ENCODE results near the gene ACSL6. TPM values are rescaled to one million over a fixed set of nuclear protein-coding genes. Genes with fewer than 3 reads are reported as not detected.

ACSL6 gene
- total RNA-seq, 1 donor from 2014 or later: not detected

DNA sequence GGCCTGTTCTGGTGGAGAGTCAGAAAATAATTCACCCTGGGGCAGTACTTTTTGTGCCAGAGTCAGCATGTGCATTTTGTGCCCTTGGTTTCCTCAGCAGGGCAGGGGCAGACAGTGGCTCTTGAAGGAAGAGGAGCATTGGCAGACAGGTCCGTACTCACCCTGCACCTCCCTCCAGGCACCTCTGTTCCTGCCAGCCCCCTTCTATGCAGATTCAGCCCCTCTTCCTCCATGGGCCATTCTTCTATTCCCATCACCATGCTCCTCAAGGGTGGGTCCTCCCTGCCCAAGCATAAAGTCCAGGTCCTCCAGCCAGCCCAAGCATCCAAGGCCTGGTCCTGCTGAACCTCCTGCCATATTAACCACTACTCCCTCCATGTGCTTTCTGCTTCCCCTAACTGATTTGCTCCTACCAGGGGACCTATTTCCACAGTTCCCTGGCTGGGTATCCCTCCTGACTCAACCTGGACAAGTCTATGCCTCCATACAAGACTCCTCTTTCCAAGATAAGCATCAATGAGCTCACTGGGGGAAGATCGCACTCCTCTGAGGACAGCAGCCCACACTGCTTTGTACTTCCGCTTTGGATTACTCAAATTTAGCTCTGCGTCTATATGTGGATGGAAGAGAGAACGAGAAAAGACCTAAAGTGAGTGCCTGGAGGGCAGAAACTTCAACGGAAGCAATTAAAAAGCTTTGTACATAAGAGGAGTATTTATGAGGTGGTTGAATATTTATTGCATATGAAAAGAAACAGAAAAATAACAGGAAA, 9.3 kb upstream of the ACSL6 start:
- H3K79me2 ChIP-seq (ENCODE audit: low read depth): no peaks in the 10 kb centered on the region
- Mint-ChIP-seq H3K27me3 (ENCODE audit: insufficient read depth, low read depth) (peaks cover 7% of the 10 kb centered on the region), H3K36me3 (no peaks in the 10 kb centered on the region), H3K4me1 (peaks cover 3% of the 10 kb centered on the region), H3K9me3 (no peaks in the 10 kb centered on the region), H3K27ac (no peak overlapping the region), H3K4me3 (no peak overlapping the region)
- H3K36me3 ChIP-seq: no peaks in the 10 kb centered on the region
- no peaks in the 10 kb centered on the region for H3K27me3 ChIP-seq
- no peak overlapping the region for H2AFZ ChIP-seq (replicated peaks)
- no peak overlapping the region for H3K4me2 ChIP-seq
- H3K9me3 ChIP-seq (ENCODE audit: low read depth): no peaks in the 10 kb centered on the region
- DNase-seq (ENCODE audit: low spot score): no peak
- H3F3A ChIP-seq (ENCODE audit: low read depth): no peaks in the 10 kb centered on the region
- TF ChIP-seq, protein P1, sequence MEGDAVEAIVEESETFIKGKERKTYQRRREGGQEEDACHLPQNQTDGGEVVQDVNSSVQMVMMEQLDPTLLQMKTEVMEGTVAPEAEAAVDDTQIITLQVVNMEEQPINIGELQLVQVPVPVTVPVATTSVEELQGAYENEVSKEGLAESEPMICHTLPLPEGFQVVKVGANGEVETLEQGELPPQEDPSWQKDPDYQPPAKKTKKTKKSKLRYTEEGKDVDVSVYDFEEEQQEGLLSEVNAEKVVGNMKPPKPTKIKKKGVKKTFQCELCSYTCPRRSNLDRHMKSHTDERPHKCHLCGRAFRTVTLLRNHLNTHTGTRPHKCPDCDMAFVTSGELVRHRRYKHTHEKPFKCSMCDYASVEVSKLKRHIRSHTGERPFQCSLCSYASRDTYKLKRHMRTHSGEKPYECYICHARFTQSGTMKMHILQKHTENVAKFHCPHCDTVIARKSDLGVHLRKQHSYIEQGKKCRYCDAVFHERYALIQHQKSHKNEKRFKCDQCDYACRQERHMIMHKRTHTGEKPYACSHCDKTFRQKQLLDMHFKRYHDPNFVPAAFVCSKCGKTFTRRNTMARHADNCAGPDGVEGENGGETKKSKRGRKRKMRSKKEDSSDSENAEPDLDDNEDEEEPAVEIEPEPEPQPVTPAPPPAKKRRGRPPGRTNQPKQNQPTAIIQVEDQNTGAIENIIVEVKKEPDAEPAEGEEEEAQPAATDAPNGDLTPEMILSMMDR (IDR thresholded peaks at IDR 0.05): no peak
- TF ChIP-seq EZH2 (IDR thresholded peaks at IDR 0.05) (no peak), EZH2phosphoT487 (IDR thresholded peaks at IDR 0.05) (no peak)
- H4K20me1 ChIP-seq (ENCODE audit: low read depth): no peaks in the 10 kb centered on the region
- H3K9ac ChIP-seq: no peak overlapping the region
- no peak overlapping the region for H3K27ac ChIP-seq
- H3K4me3 ChIP-seq: no peak overlapping the region
- H3K4me1 ChIP-seq: no peaks in the 10 kb centered on the region

DNA sequence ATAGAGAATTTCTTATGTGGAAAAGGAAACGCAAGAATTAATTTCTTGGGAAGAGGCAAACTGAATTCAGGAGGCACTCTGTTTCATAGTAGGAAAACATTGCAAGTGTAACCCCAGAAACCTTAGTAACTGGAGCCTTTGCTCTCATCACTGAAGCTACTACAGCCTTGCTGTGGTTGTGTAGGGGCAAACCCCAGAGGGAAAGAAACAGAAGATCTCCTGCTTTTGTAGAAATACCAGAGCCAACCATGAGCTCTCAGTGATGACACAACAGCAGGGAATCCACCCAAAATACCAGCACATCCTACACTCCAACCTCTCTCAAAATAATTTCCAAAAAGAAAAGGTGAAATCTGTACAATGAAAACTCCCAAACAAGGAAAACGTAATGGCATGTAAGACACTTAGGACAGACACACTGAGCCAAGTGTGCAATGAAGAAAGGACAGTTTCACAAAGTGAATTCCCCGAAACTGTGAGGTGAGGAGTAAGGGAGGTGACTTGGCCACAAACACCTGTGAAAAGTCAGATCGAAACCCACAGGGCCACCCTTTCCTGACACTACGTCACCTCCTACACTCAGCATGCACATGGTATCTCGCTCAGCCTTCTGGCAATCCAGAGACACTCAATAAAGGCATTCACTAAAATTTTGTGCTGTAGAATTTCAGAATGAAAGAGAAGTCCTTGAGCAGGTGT, 8.5 kb upstream of the ACSL6 start:
- Mint-ChIP-seq H3K27ac (no peak overlapping the region), H3K36me3 (no peaks in the 10 kb centered on the region), H3K9me3 (no peaks in the 10 kb centered on the region), H3K27me3 (ENCODE audit: insufficient read depth, low read depth) (peaks cover 7% of the 10 kb centered on the region), H3K4me3 (no peak overlapping the region), H3K4me1 (peaks cover 3% of the 10 kb centered on the region)
- Histone ChIP-seq H3K27me3 (peaks cover 3% of the 10 kb centered on the region), H3K9ac (no peak overlapping the region), H3K27ac (no peak overlapping the region), H3F3A (ENCODE audit: low read depth) (no peaks in the 10 kb centered on the region), H3K9me3 (ENCODE audit: low read depth) (no peaks in the 10 kb centered on the region), H3K4me2 (no peak overlapping the region), H3K4me3 (no peak overlapping the region), H3K79me2 (ENCODE audit: low read depth) (no peaks in the 10 kb centered on the region), H3K36me3 (no peaks in the 10 kb centered on the region), H3K4me1 (no peaks in the 10 kb centered on the region), H2AFZ (replicated peaks) (no peak overlapping the region), H4K20me1 (ENCODE audit: low read depth) (no peaks in the 10 kb centered on the region)
- no peak for DNase-seq (ENCODE audit: low spot score)
- TF ChIP-seq, protein P1 (IDR thresholded peaks at IDR 0.05): no peak
- TF ChIP-seq EZH2 (IDR thresholded peaks at IDR 0.05) (no peak), EZH2phosphoT487 (IDR thresholded peaks at IDR 0.05) (no peak)

DNA sequence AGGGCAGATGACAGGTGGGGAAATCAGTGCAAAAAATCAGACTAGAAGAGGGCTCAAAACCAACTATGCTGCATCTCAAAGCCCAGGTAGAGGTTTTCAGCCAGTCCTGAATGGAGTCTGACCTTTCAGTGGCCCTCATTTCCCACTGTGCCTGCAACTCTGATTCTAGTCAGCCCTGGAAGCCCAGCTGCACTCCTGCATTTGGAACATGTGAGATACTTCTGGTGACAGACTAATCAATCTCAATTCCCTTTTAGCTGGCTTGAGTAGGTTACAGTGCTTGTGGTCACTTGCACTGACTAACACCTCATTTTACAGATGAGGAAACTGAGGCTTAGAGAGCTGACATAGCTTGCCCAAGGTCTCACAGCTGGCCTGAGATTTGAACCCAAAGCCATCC, 7.9 kb upstream of the ACSL6 start:
- no peak overlapping the region for H3K4me3 Mint-ChIP-seq
- H3K79me2 ChIP-seq (ENCODE audit: low read depth): no peaks in the 10 kb centered on the region
- no peaks in the 10 kb centered on the region for H4K20me1 ChIP-seq (ENCODE audit: low read depth)
- no peak overlapping the region for H2AFZ ChIP-seq (replicated peaks)
- H3K27ac ChIP-seq: no peak overlapping the region
- peaks cover 3% of the 10 kb centered on the region for H3K4me1 Mint-ChIP-seq
- H3K27ac Mint-ChIP-seq: no peak overlapping the region
- TF ChIP-seq EZH2 (IDR thresholded peaks at IDR 0.05) (no peak), EZH2phosphoT487 (IDR thresholded peaks at IDR 0.05) (no peak)
- TF ChIP-seq, protein P1 (IDR thresholded peaks at IDR 0.05): no peak
- H3K4me1 ChIP-seq: no peaks in the 10 kb centered on the region
- no peaks in the 10 kb centered on the region for H3K9me3 Mint-ChIP-seq
- H3F3A ChIP-seq (ENCODE audit: low read depth): no peaks in the 10 kb centered on the region
- no peaks in the 10 kb centered on the region for H3K36me3 Mint-ChIP-seq
- H3K27me3 Mint-ChIP-seq (ENCODE audit: insufficient read depth, low read depth): peaks cover 7% of the 10 kb centered on the region
- no peaks in the 10 kb centered on the region for H3K36me3 ChIP-seq
- H3K9me3 ChIP-seq (ENCODE audit: low read depth): no peaks in the 10 kb centered on the region
- no peak for DNase-seq (ENCODE audit: low spot score)
- H3K4me3 ChIP-seq: no peak overlapping the region
- no peak overlapping the region for H3K4me2 ChIP-seq
- H3K9ac ChIP-seq: no peak overlapping the region
- H3K27me3 ChIP-seq: peaks cover 8% of the 10 kb centered on the region

All from neural progenitor cell (in vitro differentiated cells).